HepG2 (cell line): ENCODE measurements around the gene ACOT13. TPM values are rescaled to one million over a fixed set of nuclear protein-coding genes. Genes with fewer than 3 reads are reported as not detected.

Source experiments
- BHLHE40 ChIP-seq: IDR thresholded peaks from 2 replicates; pipeline ENCODE4 v1.6.1; 2011; ENCODE audit warnings: low read length, improper control_type of control experiment
- GATAD2A ChIP-seq: IDR thresholded peaks from 2 replicates; pipeline ENCODE4 v1.6.1; 2016
- MAX ChIP-seq: IDR thresholded peaks from 2 replicates; pipeline ENCODE4 v1.6.1; 2012; ENCODE audit warnings: inconsistent platforms
- NR2C2 ChIP-seq: sonication (generic); formaldehyde crosslinking; IDR thresholded peaks from 2 replicates; pipeline ENCODE4 v1.4.0; 2020; ENCODE audit warnings: missing genetic modification reagents, mild to moderate bottlenecking, moderate library complexity, borderline replicate concordance
- PHF21A ChIP-seq: sonication (generic); formaldehyde crosslinking; IDR thresholded peaks from 2 replicates; pipeline ENCODE4 v1.5.0; 2020; ENCODE audit warnings: mild to moderate bottlenecking, missing genetic modification reagents
- SRSF1 ChIP-seq: fragments of 200-400 bp; formaldehyde crosslinking; optimal IDR thresholded peaks from 2 replicates; pipeline ENCODE3; 2017; ENCODE audit warnings: mild to moderate bottlenecking, low read depth, low read length, moderate library complexity
- TSC22D2 ChIP-seq: sonication (generic); formaldehyde crosslinking; IDR thresholded peaks from 2 replicates; pipeline ENCODE4 v1.5.1; 2020; ENCODE audit warnings: missing genetic modification reagents, mild to moderate bottlenecking, borderline replicate concordance
- ZBTB7A ChIP-seq: sonication (generic); formaldehyde crosslinking; IDR thresholded peaks from 2 replicates; pipeline ENCODE4 v1.8.0; 2022; ENCODE audit warnings: mild to moderate bottlenecking, missing genetic modification reagents
- ZFP36 ChIP-seq: fragments of 150-350 bp; IDR thresholded peaks from 2 replicates; pipeline ENCODE4 v1.6.1; 2018; ENCODE audit warnings: borderline replicate concordance, low read length, low read depth; ENCODE audit not compliant: partially characterized antibody
- ZNF383 ChIP-seq: sonication (generic); formaldehyde crosslinking; IDR thresholded peaks from 2 replicates; pipeline ENCODE4 v1.4.0; 2020; ENCODE audit warnings: missing genetic modification reagents, mild to moderate bottlenecking, borderline replicate concordance
- ZNF556 ChIP-seq: sonication (generic); formaldehyde crosslinking; IDR thresholded peaks from 2 replicates; pipeline ENCODE4 v1.4.0; 2020; ENCODE audit warnings: mild to moderate bottlenecking, missing genetic modification reagents, borderline replicate concordance
- ZNF670 ChIP-seq: sonication (generic); formaldehyde crosslinking; IDR thresholded peaks from 2 replicates; pipeline ENCODE4 v1.8.0; 2022; ENCODE audit warnings: mild to moderate bottlenecking, missing genetic modification reagents, borderline replicate concordance
- ZNF878 ChIP-seq: sonication (generic); formaldehyde crosslinking; IDR thresholded peaks from 2 replicates; pipeline ENCODE4 v1.8.1; 2023; ENCODE audit warnings: mild to moderate bottlenecking, missing genetic modification reagents, moderate library complexity
- ZSCAN29 ChIP-seq: sonication (generic); formaldehyde crosslinking; conservative IDR thresholded peaks from 2 replicates; pipeline ENCODE4 v1.4.0; 2020; ENCODE audit warnings: mild to moderate bottlenecking, missing genetic modification reagents
- polyA plus RNA-seq, 8 experiments: library from polyadenylated mRNA; depleted of rRNA in 3 of 8; stranded (reverse) in 7 of 8; unstranded in 1 of 8; fragments of >200 nt; fragmentation: Illumina TruSeq in 4 of 8; extraction: Trizol in 4 of 8; gene quantifications; 2 replicates each; pipeline versions ENCODE4 v1.2.1 to v1.2.3, GENCODE V29; 2011 to 2016; ENCODE audit warnings: low read depth in 4 of 8, missing spikeins in 1 of 8, mixed read lengths in 1 of 8; ENCODE audit not compliant: insufficient read depth in 1 of 8
- total RNA-seq, 5 experiments: library from RNA; depleted of rRNA; stranded (reverse); fragments of >200 nt; fragmentation: Illumina TruSeq; extraction: Trizol; gene quantifications; 2 replicates each; pipeline ENCODE4 v1.2.3, GENCODE V29; 2016; ENCODE audit warnings: low read depth in 1 of 5
- TF ChIP-seq, protein P1 (sequence below): sonication (generic); formaldehyde crosslinking; IDR thresholded peaks from 2 replicates; pipeline ENCODE4 v1.4.0; 2020; ENCODE audit warnings: mild to moderate bottlenecking, missing genetic modification reagents
- TF ChIP-seq, protein P2 (sequence below): IDR thresholded peaks from 2 replicates; pipeline ENCODE4 v1.4.0; 2020; ENCODE audit warnings: mild to moderate bottlenecking, missing genetic modification reagents

Gene ACOT13
- total and polyA plus RNA-seq, 2 of the 13 experiments (the other 11 are each of a cell fraction or from before 2014, with no cell fraction given) = 31.5 to 45.1 TPM

- TF ChIP-seq, protein P1, sequence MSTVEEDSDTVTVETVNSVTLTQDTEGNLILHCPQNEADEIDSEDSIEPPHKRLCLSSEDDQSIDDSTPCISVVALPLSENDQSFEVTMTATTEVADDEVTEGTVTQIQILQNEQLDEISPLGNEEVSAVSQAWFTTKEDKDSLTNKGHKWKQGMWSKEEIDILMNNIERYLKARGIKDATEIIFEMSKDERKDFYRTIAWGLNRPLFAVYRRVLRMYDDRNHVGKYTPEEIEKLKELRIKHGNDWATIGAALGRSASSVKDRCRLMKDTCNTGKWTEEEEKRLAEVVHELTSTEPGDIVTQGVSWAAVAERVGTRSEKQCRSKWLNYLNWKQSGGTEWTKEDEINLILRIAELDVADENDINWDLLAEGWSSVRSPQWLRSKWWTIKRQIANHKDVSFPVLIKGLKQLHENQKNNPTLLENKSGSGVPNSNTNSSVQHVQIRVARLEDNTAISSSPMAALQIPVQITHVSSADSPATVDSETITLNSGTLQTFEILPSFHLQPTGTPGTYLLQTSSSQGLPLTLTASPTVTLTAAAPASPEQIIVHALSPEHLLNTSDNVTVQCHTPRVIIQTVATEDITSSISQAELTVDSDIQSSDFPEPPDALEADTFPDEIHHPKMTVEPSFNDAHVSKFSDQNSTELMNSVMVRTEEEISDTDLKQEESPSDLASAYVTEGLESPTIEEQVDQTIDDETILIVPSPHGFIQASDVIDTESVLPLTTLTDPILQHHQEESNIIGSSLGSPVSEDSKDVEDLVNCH = 0 out of 2 replicates have a peak, but pooled peaks have one; percentile 42
- TF ChIP-seq NR2C2 = 0 out of 2 replicates have a peak, but pooled peaks have one; percentile 14
- 0 out of 2 replicates have a peak, but pooled peaks have one; percentile 20 for TF ChIP-seq ZNF670 (CRISPR knock-in tag)
- TF ChIP-seq PHF21A (CRISPR knock-in tag) = 0 out of 2 replicates have a peak, but pooled peaks have one; percentile 26
- TF ChIP-seq ZFP36 = no peak
- TF ChIP-seq, protein P2, sequence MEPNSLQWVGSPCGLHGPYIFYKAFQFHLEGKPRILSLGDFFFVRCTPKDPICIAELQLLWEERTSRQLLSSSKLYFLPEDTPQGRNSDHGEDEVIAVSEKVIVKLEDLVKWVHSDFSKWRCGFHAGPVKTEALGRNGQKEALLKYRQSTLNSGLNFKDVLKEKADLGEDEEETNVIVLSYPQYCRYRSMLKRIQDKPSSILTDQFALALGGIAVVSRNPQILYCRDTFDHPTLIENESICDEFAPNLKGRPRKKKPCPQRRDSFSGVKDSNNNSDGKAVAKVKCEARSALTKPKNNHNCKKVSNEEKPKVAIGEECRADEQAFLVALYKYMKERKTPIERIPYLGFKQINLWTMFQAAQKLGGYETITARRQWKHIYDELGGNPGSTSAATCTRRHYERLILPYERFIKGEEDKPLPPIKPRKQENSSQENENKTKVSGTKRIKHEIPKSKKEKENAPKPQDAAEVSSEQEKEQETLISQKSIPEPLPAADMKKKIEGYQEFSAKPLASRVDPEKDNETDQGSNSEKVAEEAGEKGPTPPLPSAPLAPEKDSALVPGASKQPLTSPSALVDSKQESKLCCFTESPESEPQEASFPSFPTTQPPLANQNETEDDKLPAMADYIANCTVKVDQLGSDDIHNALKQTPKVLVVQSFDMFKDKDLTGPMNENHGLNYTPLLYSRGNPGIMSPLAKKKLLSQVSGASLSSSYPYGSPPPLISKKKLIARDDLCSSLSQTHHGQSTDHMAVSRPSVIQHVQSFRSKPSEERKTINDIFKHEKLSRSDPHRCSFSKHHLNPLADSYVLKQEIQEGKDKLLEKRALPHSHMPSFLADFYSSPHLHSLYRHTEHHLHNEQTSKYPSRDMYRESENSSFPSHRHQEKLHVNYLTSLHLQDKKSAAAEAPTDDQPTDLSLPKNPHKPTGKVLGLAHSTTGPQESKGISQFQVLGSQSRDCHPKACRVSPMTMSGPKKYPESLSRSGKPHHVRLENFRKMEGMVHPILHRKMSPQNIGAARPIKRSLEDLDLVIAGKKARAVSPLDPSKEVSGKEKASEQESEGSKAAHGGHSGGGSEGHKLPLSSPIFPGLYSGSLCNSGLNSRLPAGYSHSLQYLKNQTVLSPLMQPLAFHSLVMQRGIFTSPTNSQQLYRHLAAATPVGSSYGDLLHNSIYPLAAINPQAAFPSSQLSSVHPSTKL (CRISPR knock-in tag) = 0 out of 2 replicates have a peak, but pooled peaks have one; percentile 18
- peak; percentile 54; the same call in 1 of the 2 replicates for TF ChIP-seq BHLHE40
- TF ChIP-seq ZSCAN29 (CRISPR knock-in tag) = peak; percentile 61; the same call in 1 of the 2 replicates
- no peak for TF ChIP-seq ZBTB7A (CRISPR knock-in tag)
- TF ChIP-seq SRSF1 = no peak
- peak; percentile 39 for TF ChIP-seq GATAD2A (CRISPR knock-in tag)
- 0 out of 2 replicates have a peak, but pooled peaks have one; percentile 27 for TF ChIP-seq ZNF556 (CRISPR knock-in tag)
- 0 out of 2 replicates have a peak, but pooled peaks have one; percentile 58 for TF ChIP-seq ZNF878 (CRISPR knock-in tag)
- TF ChIP-seq ZNF383 = 0 out of 2 replicates have a peak, but pooled peaks have one; percentile 42
- TF ChIP-seq MAX = 0 out of 2 replicates have a peak, but pooled peaks have one; percentile 37
- 0 out of 2 replicates have a peak, but pooled peaks have one; percentile 12 for TF ChIP-seq TSC22D2 (CRISPR knock-in tag)
These were observed 2.6 kb upstream of the ACOT13 start (continued) for GRCh38 chr6:24664046-24664987.
